MCF 10A (cell line): ENCODE results near the gene SPTAN1. TPM values are rescaled to one million over a fixed set of nuclear protein-coding genes. Genes with fewer than 3 reads are reported as not detected.
"Not testable (repeated sequence)": the region's sequence is repeated elsewhere in the genome, so short reads cannot be mapped to it uniquely, and the experiment has no call there.

ENCODE experiments used
- BruUV-seq: library from RNA; stranded (reverse); fragments of 400-500 nt; replicated peaks from 2 replicates; lab custom pipeline; 2021; lab: Mats Ljungman, UMichigan
- CTCF ChIA-PET: fragments of 300-600 bp; sonication (Branson Sonifier 250); formaldehyde crosslinking; extraction: SDS; loops from one replicate; lab custom pipeline; 2021; ENCODE audit warnings: antibody characterized with exemption, inconsistent platforms; lab: Yijun Ruan, JAX
- POLR2A ChIA-PET: fragments of 300-600, 350-650 bp; sonication (Branson Sonifier 250); formaldehyde crosslinking; extraction: SDS; loops from one replicate; lab custom pipeline; 2020; ENCODE audit warnings: antibody characterized with exemption, inconsistent platforms; lab: Yijun Ruan, JAX
- DNase-seq: peaks from one replicate; pipeline ENCODE4 v3.0.0-alpha.2; 2018; ENCODE audit not compliant: unreplicated experiment
- H3K27ac Mint-ChIP-seq: one replicate; pipeline ENCODE4 v1.8.0; 2022; ENCODE audit warnings: mild to moderate bottlenecking, low read depth, mixed read lengths; ENCODE audit not compliant: unreplicated experiment
- H3K27me3 Mint-ChIP-seq: one replicate; pipeline ENCODE4 v1.8.0; 2022; ENCODE audit warnings: mixed read lengths; ENCODE audit not compliant: insufficient read depth, unreplicated experiment
- H3K36me3 Mint-ChIP-seq: one replicate; pipeline ENCODE4 v1.8.0; 2022; ENCODE audit warnings: mild to moderate bottlenecking, moderate library complexity, mixed read lengths; ENCODE audit not compliant: insufficient read depth, unreplicated experiment
- H3K4me1 Mint-ChIP-seq: one replicate; pipeline ENCODE4 v1.8.0; 2022; ENCODE audit warnings: mixed read lengths; ENCODE audit not compliant: insufficient read depth, unreplicated experiment
- H3K4me3 Mint-ChIP-seq: one replicate; pipeline ENCODE4 v1.8.0; 2022; ENCODE audit warnings: mild to moderate bottlenecking, moderate library complexity, mixed read lengths; ENCODE audit not compliant: unreplicated experiment
- H3K9me3 Mint-ChIP-seq: one replicate; pipeline ENCODE4 v1.8.0; 2022; ENCODE audit warnings: mixed read lengths; ENCODE audit not compliant: unreplicated experiment
- intact Hi-C: fragments of 100-400 bp; cut with micrococcal nuclease; formaldehyde crosslinking; loops from 2 replicates; pipeline ENCODE4 v1.14.1; 2022
- total RNA-seq: library from RNA; stranded (reverse); gene quantifications from 2 replicates; pipeline ENCODE4 v1.2.3, GENCODE V29; 2022
- TF ChIP-seq, protein P1 (sequence below): fragments of 200-600 bp; IDR thresholded peaks from one replicate; pipeline ENCODE4 v1.8.0; 2022; ENCODE audit warnings: antibody characterized with exemption, mild to moderate bottlenecking; ENCODE audit not compliant: unreplicated experiment

SPTAN1 gene
- total RNA-seq, 1 experiment from 2014 or later, result 254 TPM

DNA sequence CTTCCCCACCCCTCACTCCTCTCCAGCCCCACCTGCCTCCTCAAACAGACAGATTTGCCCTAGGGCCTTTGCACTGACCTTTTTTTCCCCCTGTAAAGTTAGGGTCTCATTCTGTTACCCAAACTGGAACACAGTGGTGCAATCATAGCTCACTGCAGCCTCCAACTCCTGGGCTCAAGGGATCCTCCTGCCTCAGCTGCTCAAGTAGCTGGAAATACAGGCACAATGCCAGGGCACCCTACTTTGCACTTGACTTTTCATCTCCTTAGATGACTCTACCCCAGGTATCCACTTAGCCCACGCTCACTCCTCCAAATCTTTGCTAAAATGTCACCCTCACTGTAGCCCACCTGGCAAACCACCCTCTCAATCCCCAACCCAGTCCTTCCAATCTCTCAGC is 102.1 kb downstream of the SPTAN1 start:
- intact Hi-C loops, result no loop called here
- TF ChIP-seq, protein P1, sequence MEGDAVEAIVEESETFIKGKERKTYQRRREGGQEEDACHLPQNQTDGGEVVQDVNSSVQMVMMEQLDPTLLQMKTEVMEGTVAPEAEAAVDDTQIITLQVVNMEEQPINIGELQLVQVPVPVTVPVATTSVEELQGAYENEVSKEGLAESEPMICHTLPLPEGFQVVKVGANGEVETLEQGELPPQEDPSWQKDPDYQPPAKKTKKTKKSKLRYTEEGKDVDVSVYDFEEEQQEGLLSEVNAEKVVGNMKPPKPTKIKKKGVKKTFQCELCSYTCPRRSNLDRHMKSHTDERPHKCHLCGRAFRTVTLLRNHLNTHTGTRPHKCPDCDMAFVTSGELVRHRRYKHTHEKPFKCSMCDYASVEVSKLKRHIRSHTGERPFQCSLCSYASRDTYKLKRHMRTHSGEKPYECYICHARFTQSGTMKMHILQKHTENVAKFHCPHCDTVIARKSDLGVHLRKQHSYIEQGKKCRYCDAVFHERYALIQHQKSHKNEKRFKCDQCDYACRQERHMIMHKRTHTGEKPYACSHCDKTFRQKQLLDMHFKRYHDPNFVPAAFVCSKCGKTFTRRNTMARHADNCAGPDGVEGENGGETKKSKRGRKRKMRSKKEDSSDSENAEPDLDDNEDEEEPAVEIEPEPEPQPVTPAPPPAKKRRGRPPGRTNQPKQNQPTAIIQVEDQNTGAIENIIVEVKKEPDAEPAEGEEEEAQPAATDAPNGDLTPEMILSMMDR, result no peak
- Mint-ChIP-seq H3K4me3 (no peak overlapping the region), H3K9me3 (no peaks in the 10 kb centered on the region), H3K4me1 (peaks cover 8% of the 10 kb centered on the region), H3K27me3 (no peaks in the 10 kb centered on the region), H3K27ac (no peak overlapping the region), H3K36me3 (peaks cover 21% of the 10 kb centered on the region)
- POLR2A ChIA-PET, result interaction anchor here (0.7 to 3.1 kb wide), 6 partner anchors 16 to 56 kb away, joined by 3 to 22 read pairs (median 4); partner anchors contain the start of gene SET
- no TSS peak for BruUV-seq
- CTCF ChIA-PET, result interaction anchor here (3.4 kb wide), 1 partner anchor 18 kb away, joined by 15 read pairs; no protein-coding TSS in a partner anchor
- DNase-seq, result no peak

GRCh38 chr9:128656416-128657343 is 104.3 kb downstream of the SPTAN1 start, which contains the start of gene DYNC2I2:
Gene DYNC2I2 (minus strand): TSS chr9:128656847. CDS start chr9:128656726, 121 bp downstream.
- ChIA-PET POLR2A (interaction anchor here (0.6 to 2.4 kb wide), 10 partner anchors 10 to 114 kb away, joined by 3 to 27 read pairs (median 3); no protein-coding TSS in a partner anchor), CTCF (interaction anchor here (0.8 to 1.0 kb wide), 3 partner anchors 18 to 237 kb away, joined by 3 to 5 read pairs (median 3); no protein-coding TSS in a partner anchor)
- H3K4me3 Mint-ChIP-seq, result peak within 1 kb of the TSS; percentile 67
- no TSS peak for BruUV-seq
- no peaks in the 10 kb centered on the region for H3K27me3 Mint-ChIP-seq
- intact Hi-C loops, result no loop called here
- no peaks in the 10 kb centered on the region for H3K9me3 Mint-ChIP-seq
- DNase-seq, result peak; percentile 93
- TF ChIP-seq, protein P1, result no peak
- peaks cover 8% of the 10 kb centered on the region for H3K4me1 Mint-ChIP-seq
- H3K27ac Mint-ChIP-seq, result peak within 1 kb of the TSS; percentile 98
- H3K36me3 Mint-ChIP-seq, result peaks cover 21% of the 10 kb centered on the region

DNA sequence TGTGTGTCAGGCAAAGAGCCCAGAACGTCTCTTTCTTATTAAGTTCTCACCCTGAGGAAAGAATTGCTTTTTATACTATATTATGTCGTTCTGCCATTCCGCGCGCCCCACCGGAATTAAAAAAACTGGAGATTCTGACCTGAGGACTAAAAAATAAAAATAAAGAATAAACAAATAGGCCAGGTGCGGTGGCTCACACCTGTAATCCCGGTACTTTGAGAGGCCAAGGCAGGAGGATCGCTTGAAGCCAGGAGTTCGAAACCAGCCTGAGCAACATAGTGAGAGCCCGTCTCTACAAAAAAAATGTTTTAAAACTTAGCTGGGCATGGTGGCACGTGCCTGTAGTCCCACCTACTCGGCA is 104.9 kb downstream of the SPTAN1 start:
- Mint-ChIP-seq H3K4me3 (peak overlapping the region; percentile 67), H3K27ac (peak overlapping the region; percentile 98), H3K27me3 (no peaks in the 10 kb centered on the region), H3K4me1 (peaks cover 8% of the 10 kb centered on the region), H3K36me3 (peaks cover 21% of the 10 kb centered on the region), H3K9me3 (no peaks in the 10 kb centered on the region)
- intact Hi-C loops, result no loop called here
- ChIA-PET CTCF (interaction anchor here (0.8 to 1.0 kb wide), 3 partner anchors 18 to 238 kb away, joined by 3 to 5 read pairs (median 3); no protein-coding TSS in a partner anchor), POLR2A (interaction anchor here (0.8 to 2.4 kb wide), 8 partner anchors 10 to 114 kb away, joined by 3 to 27 read pairs (median 3); no protein-coding TSS in a partner anchor)
- TSS peak; percentile 89 for BruUV-seq
- TF ChIP-seq, protein P1, result no peak
- DNase-seq, result no peak

- intact Hi-C loops, result no loop called here
- Mint-ChIP-seq H3K4me3 (no peak overlapping the region), H3K27me3 (no peaks in the 10 kb centered on the region), H3K9me3 (no peaks in the 10 kb centered on the region), H3K4me1 (peaks cover 8% of the 10 kb centered on the region), H3K36me3 (peaks cover 21% of the 10 kb centered on the region), H3K27ac (no peak overlapping the region)
- POLR2A ChIA-PET, result interaction anchor here (0.8 to 2.4 kb wide), 5 partner anchors 22 to 113 kb away, joined by 3 to 27 read pairs (median 5); no protein-coding TSS in a partner anchor
- TF ChIP-seq, protein P1, result no peak
- no TSS peak for BruUV-seq
- no peak for DNase-seq
- CTCF ChIA-PET, result interaction anchor here (0.8 kb wide), 1 partner anchor 19 kb away, joined by 3 read pairs; no protein-coding TSS in a partner anchor
Observed at GRCh38 chr9:128657796-128658195, 105.4 kb downstream of the SPTAN1 start.

DNA sequence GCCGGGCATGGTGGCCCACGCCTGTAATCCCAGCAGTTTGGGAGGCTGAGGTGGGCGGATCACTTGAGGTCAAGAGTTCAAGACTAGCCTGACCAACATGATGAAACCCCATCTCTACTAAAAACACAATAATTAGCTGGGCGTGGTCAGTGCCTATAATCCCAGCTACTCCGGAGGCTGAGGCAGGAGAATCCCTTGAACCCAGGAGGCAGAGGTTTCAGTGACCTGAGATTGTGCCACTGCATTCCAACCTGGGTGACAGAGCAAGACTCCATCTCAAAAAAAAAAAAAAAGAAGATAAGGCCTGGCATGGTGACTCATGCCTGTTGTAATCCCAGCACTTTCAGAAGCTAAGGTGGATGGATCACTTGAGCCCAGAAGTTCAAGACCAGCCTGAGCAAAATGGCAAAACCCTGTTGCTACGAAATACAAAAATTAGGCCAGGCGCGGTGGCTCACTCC is 114.1 kb downstream of the SPTAN1 start:
- H3K4me3 Mint-ChIP-seq, intact Hi-C loops, H3K27ac Mint-ChIP-seq, H3K4me1 Mint-ChIP-seq, BruUV-seq, H3K9me3 Mint-ChIP-seq, H3K27me3 Mint-ChIP-seq: not testable (repeated sequence)
- CTCF ChIA-PET, result interaction anchor here (0.7 kb wide), 1 partner anchor 471 kb away, joined by 3 read pairs; no protein-coding TSS in a partner anchor
- peak; percentile 46 for DNase-seq
- POLR2A ChIA-PET, result interaction anchor here (0.6 to 2.6 kb wide), 2 partner anchors 18 to 198 kb away, joined by 6 to 12 read pairs; no protein-coding TSS in a partner anchor
- H3K36me3 Mint-ChIP-seq, result peaks cover 12% of the 10 kb centered on the region
